NCI-H69 (cell line): ENCODE measurements around the gene FGD5.
"Not testable (repeated sequence)": the region's sequence is repeated elsewhere in the genome, so short reads cannot be mapped to it uniquely, and the experiment has no call there.

Source experiments
- DNase-seq: peaks from one replicate; lab custom pipeline; 2025; lab: John Stamatoyannopoulos, UW

FGD5 gene

GRCh38 chr3:14805961-14806537 is 12.7 kb upstream of the FGD5 start:
- no peak for DNase-seq

DNA sequence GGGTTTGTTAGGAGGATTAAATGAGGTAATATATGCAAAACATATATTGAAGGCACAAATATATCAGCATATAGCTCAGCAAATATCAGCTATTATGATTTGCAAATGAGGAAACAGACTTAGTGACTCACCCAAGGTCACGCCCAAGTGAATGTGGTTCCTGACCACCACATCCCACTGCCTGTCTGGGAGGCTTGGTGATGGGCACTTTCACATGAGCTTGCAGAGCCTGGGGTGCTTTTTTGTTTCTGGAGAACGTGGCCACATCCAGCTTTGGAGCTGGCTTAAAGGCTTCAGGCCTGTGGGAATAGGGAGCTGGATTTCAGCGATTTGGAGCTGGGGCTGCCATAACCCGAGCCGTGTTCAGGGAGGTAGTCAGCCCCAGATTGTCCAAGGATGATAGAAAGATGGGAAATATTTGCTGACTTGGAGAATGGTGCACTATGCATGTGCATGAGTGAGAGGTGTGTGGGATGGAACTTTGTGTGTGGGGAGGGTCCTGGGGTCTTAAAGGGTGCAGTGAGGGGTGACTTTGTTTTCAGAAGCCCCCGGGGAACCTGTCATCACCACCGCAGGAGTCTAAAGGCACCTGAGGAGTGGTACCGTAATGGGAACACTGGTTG is 12.0 kb upstream of the FGD5 start:
- no peak for DNase-seq

- DNase-seq, result no peak
Measured at GRCh38 chr3:14808025-14808424, 10.7 kb upstream of the FGD5 start.

DNA sequence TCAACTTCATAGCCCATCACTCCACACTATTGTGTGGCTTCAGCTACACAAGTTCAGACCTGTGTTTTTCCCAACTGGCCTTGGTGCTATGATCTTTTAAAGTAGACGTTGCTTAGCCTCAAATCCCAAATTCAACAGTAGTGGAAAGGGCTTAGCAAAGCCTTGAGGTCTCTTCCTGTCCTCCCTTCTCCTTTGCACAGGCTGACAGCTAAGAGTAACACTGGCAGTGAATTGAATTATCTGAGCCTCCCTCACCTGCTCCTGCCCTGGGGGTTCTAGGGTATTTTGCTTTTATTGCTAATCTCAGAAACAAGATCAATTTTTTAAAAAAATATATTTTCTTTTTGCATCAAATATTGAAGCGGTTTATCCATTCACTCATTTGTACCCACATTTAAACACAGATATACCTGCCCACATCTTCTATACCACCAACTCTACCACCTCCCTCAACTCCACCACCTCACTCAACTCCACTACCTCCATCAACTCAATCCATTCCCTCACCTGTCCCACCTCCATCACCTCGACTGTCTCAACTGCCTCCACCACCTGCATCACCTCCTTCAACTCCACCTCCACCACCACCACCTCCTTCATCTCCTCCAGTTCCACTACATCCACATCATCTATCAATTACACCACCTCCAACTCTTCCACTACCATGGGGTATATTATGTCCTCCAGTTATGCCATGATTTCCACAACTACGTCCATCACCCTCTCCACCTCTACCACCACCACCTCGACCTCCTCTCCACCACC is 10.1 kb upstream of the FGD5 start:
- no peak for DNase-seq

DNA sequence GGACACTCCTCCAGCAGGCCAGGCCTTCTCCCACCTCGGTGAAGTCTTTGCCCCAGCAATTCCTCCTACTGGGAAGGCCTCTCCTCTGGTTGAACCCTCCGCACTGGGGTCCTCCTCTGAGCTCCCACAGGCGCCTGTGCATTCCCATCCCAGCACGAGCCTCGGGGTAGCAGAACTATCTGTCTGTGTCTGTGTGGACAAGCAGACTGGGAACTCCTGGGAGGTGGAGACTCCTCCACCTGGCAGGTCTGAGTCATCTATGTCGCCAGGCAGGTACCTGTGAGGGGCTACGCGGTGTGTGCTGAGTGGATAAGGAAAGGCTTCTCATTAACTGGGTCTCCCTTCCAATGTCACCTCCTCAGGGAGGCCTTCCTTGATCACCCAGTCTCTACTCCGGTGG is 9.2 kb upstream of the FGD5 start:
- not testable (repeated sequence) for DNase-seq

- peak; percentile 23 for DNase-seq
Measured at GRCh38 chr3:14810070-14810791, 8.5 kb upstream of the FGD5 start.

GRCh38 chr3:14810801-14811661 is 7.7 kb upstream of the FGD5 start:
- DNase-seq, result no peak

GRCh38 chr3:14811684-14812083 is 7.1 kb upstream of the FGD5 start:
- no peak for DNase-seq

DNA sequence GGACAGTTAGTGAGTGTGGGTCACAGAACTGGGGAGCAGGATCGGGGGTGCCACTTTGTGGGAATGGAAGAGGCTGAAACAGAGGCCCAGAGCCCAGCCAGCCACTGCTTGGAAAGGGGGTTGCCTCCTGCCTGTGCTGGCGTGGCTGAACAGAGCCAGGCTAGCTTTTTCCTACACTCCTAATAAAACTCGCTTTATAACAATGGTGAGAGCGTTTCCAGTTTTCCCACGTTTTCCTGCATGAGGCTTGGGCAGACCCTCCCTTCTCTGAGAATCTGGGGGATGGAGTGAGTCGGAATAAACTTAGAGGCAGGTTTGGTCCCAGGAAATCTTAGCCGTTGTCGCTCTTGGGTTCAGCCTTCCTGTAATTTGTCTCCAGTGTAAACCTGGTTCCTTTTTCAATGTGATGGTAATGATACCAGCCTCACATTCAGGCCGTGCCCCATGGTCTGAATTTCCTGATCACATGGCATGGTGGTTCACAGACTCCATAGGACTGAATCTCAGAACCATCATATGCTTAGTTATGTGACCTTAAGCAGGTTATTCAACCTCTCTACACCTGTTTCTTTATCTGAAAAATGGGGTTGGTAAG is 6.5 kb upstream of the FGD5 start:
- DNase-seq, result no peak

DNA sequence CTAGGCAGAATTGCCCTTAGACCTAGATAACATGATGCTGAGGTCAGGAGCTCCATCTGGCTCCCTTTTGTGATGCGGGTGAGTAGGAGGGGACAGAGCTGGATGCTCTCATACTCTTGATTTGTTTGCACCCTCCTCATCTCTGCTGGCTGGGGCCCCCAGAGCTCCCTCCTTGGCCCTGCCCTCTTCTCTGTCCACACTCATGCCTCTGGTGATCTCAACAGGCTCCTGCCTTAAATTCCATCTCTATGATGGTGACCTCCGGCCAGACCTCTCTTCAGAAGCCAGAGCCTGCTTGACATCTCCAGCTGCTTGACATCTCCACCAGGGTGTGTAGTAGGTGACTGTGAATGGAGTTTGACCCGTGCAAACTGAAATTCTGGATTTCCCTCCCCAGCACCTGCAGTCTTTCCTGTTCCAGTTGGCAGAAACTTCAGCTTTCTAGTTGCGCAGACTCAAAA is 4.3 kb upstream of the FGD5 start:
- no peak for DNase-seq

GRCh38 chr3:14816359-14816758 is 2.4 kb upstream of the FGD5 start:
- no peak for DNase-seq

- no peak for DNase-seq
Measured at GRCh38 chr3:14819671-14820070, 909 bp downstream of the FGD5 start.

DNA sequence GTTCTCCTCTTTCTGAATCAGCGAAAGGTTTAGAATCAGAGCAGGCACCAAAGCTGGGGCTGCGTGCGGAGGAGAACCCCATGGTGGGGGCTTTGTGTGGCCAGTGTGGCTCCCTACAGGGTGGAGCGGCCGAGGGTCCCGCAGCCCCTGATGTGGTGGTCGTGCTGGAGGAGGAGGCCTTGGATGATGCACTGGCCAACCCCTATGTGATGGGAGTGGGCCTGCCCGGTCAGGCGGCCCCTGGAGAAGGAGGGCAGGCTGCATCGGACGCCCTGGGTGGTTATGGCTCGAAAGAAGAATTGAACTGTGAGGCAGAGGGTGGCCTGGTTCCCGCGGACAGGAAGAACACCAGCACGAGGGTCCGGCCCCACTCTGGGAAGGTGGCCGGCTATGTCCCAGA is 1.4 kb downstream of the FGD5 start:
- no peak for DNase-seq

DNA sequence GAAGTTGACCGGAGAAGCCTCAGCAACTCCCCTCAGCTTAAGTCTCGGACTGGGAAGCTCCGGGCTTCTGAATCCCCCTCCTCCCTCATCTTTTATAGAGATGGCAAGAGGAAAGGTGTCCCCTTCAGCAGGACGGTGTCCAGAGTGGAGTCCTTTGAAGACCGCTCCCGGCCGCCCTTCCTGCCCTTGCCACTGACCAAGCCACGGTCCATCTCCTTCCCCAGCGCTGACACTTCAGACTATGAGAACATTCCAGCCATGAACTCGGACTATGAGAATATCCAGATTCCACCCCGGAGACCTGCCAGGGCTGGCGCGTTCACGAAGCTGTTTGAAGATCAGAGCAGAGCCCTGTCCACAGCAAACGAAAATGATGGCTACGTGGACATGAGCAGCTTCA is 2.4 kb downstream of the FGD5 start:
- no peak for DNase-seq

- peak; percentile 53 for DNase-seq
Measured at GRCh38 chr3:14822134-14822533, 3.4 kb downstream of the FGD5 start.

DNA sequence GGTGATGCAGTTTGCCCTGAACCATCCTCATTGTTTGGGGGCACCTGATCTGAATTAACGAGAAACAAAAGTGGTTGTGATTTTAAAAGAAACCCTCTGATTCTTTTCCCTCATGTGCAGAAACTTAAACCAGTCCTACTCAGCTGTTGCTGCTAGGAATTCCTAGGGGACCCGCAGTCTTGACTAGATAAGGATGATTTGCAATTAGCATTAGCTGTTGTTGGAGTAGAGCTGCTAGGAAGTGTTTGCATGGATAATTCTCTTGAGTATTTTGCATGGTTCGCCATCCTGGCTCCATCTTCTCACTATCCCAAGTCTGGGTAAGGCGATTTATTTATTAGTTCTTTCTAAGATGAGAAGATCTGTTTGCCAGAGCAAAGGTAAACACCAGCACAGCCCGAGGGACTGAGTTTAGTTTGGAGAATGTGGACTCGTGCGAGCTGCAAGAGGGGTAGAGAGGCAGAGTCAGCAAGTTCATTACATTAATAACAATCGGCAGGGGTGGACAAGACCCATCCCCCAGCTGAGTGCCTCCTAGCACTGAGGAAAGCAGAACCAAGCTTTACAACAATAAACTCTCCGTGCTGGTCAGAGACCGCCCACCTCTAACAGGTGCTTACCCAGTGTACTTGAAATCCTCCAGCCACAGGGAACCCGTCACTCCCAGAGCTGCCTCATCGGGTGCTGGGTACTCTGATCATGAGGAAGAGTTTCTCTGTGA is 4.1 kb downstream of the FGD5 start:
- DNase-seq, result no peak

DNA sequence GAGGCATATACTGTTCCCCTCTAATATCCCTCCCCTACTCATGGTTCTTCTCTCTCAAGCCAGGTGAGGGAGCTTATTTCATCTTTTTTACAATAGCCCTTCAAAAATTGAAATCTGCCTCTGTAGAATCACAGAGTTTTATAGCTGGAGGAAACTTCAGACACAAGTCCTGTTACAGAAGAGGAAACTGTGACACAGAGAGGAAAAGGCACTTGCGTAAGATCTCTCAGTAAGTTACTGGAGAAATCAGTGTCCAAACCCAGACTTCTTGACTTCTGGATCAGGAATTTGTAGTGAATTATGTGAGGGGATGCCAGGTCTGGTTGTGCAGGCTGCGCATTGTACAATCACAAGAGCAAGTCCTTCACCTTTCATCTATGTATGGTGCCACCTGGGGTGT is 4.6 kb downstream of the FGD5 start:
- DNase-seq, result no peak

GRCh38 chr3:14823910-14824629 is 5.3 kb downstream of the FGD5 start:
- DNase-seq, result no peak

DNA sequence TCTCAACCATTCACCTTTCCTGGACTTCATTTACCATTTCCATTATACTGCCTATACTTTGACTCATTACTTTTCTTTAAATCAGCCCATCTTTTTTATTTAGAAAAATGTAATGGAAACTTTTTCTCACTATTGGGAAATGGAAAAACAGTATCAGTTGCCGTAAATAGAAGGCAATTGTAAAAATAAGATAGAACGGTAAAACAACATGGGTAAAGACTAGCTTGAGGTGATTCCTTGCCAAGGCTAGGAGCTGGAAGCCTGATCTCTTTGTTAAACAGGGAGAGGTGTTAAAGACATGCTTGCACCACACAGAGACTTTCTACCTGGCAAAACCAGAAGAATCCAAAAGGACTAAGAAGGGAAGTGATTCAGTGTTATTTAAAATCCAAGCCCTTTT is 5.9 kb downstream of the FGD5 start:
- no peak for DNase-seq

DNA sequence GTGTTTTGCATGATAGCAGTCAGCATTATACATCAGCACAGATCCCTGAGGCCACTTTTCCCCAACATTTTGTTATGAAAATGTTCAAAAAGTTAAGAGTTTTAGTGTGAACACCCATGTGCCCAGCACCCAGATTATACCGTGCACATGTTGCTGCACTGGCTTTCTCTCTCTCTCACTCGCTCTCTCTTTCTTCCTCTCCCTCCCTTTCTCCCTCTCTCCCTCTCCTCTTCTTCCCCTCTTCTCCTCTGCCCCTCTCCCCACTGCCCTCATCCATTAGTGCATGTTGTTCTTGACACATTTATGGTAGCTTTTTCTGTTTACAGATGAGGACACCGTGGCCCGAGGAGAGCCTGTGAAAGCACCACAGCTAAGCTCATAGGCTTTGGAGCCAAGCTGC is 7.3 kb downstream of the FGD5 start:
- no peak for DNase-seq
